Measurements from ENCODE around the gene SFRP2.

Gene SFRP2

GRCh38 chr4:153757407-153757806 lies 31.5 kb downstream of the SFRP2 start:
- Histone ChIP-seq H3K4me3 (no peak overlapping the region), H3K27ac (no peak overlapping the region)
- DNase-seq (ENCODE audit: low spot score), result no peak
- TF ChIP-seq CTCF (IDR thresholded peaks at IDR 0.05), result no peak

- H3K27ac ChIP-seq, result no peak overlapping the region
- TF ChIP-seq CTCF (IDR thresholded peaks at IDR 0.05), result no peak
These were observed 33.7 kb downstream of the SFRP2 start for GRCh38 chr4:153755186-153755585.

DNA sequence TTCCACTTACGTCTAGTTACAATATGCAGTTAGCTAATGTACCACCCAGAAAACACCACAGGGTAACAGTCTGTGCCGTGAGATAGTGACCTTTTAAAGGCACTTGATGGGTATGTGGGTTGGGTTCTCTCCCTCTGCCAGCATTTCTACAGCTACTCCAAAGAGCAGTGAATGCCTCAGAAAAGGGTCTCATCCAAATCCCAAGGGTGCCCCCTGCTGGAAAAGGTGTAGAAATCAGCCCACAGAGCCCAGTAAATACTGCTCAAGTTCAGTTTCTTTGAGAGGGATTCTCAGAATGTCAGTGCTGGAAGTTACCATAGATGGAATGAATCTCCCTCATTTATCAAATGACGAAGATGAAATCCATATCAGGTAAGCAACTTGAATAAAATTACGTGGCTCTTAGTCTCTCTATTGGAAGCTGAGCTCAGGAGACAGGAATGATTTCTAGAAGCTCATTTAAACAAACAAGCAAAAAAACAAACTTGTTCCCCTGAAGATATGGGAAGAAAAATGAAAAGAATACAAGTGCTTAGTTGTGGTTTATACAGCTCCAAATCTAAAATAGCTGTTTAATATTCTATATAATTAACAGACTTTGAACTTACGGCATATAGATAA lies 38.6 kb downstream of the SFRP2 start:
- H3K4me3 ChIP-seq, result no peak overlapping the region
- DNase-seq (ENCODE audit: low spot score), result no peak
- TF ChIP-seq CTCF (IDR thresholded peaks at IDR 0.05), result peak; percentile 47
- no peak overlapping the region for H3K27ac ChIP-seq

More at GRCh38 chr4:153755186-153755585, 33.7 kb downstream of the SFRP2 start:
- no peak overlapping the region for H3K4me3 ChIP-seq
- no peak for DNase-seq (ENCODE audit: low spot score)

- no peak for TF ChIP-seq CTCF (IDR thresholded peaks at IDR 0.05)
- H3K4me3 ChIP-seq, result no peak overlapping the region
- DNase-seq (ENCODE audit: low spot score), result no peak
- H3K27ac ChIP-seq, result peak overlapping the region in 1 of 2 donors; percentile 62
These were observed 40.5 kb downstream of the SFRP2 start for GRCh38 chr4:153748378-153748777.

DNA sequence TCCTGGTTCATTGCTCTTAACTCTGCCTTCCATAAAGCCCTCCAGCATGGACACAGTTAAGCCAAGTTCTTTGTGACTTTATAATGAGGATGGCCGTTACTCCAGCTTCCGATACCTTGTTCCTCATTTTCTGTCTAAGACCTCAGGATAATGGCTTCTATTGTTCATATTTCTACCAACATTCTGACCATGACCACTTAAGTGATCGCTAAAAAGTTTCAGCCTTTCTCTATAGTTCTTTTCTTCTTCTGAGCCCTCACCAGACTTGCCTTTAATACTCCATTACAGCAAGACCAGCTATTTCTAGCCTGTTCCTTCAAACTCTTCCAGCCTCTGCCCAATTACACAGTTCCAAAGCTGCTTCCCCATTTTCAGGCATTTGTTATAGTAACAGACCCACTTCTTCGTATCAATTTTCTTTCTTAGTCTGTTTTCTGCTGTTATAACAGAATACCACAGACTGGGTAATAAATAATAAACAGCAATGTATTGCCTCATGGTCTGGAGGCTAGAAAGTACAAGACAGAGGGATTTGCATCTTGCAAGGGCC lies 41.4 kb downstream of the SFRP2 start:
- peak overlapping the region in 1 of 2 donors; percentile 62 for H3K27ac ChIP-seq
- DNase-seq (ENCODE audit: low spot score), result no peak
- no peak overlapping the region for H3K4me3 ChIP-seq
- TF ChIP-seq CTCF (IDR thresholded peaks at IDR 0.05), result no peak

DNA sequence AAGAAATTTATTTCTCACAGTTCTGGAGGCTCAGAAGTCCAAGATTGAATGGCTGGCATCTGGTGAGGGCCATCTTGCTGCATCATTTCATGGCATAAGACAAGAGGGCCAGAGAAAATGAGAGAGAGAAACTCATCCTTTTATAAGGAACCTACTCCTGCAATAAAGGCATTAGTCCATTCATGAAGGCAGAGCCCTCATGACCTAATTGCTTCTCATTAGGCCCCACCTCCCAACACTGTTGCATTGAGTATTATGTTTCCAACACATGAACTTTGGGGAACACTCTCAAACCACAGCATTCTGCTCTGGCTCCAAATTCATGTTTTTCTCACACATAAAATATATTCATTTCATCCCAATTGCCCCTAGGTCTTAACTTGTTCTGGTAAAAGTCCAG lies 43.2 kb downstream of the SFRP2 start:
- DNase-seq (ENCODE audit: low spot score), result no peak
- Histone ChIP-seq H3K27ac (no peak overlapping the region), H3K4me3 (no peak overlapping the region)
- no peak for TF ChIP-seq CTCF (IDR thresholded peaks at IDR 0.05)

DNA sequence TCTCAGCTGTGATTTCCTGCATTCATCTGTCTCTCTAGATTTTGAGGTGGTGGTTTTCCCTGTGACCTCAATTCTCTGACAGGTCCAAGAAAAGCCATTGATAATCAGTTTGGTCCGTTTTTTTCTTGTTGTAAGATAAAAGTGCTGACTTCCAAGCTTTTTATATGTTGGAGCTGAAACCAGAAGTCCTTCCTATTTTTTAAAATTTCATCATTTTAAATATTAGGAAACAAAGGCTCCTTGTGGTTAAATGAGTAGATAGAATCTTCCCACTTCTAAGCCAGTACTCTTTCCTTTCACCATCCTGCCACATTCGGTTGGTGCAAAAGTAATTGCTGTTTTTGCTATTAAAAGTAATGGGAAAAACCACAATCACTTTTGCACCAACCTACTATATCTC lies 47.3 kb downstream of the SFRP2 start:
- no peak for TF ChIP-seq CTCF (IDR thresholded peaks at IDR 0.05)
- H3K4me3 ChIP-seq, result no peak overlapping the region
- H3K27ac ChIP-seq, result no peak overlapping the region
- no peak for DNase-seq (ENCODE audit: low spot score)

Measured in coronary artery (tissue), 2 donors.